Measurements from ENCODE around the gene REN. TPM values are rescaled to one million over a fixed set of nuclear protein-coding genes. Genes with fewer than 3 reads are reported as not detected.

The REN gene
- under 1 TPM in 1 of 2 donors, not detected in 1; 0.83 TPM for total RNA-seq

GRCh38 chr1:204166219-204166618 is at the start of gene REN:
REN (minus strand) TSS chr1:204166337; CDS start chr1:204166293, 44 bp downstream.
- Histone ChIP-seq H3K9me3 (peaks cover 9 to 27% of the 10 kb centered on the region in 2 donors), H3K4me1 (no peaks in the 10 kb centered on the region), H3K4me3 (no peak within 1 kb of the TSS), H3K36me3 (no peaks in the 10 kb centered on the region), H3K27ac (no peak within 1 kb of the TSS), H3K27me3 (no peaks in the 10 kb centered on the region)
- DNase-seq (ENCODE audit: low spot score): no peak
- no peak for TF ChIP-seq CTCF (IDR thresholded peaks at IDR 0.05)

GRCh38 chr1:204213668-204214662 is 47.8 kb upstream of the REN start, which contains the start of gene GOLT1A:
GOLT1A (minus strand) TSS chr1:204213988; CDS start chr1:204213906, 82 bp downstream.
- H3K4me1 ChIP-seq: peaks cover 0 to 9% of the 10 kb centered on the region in 2 donors
- H3K4me3 ChIP-seq: peak within 1 kb of the TSS in 1 of 2 donors; percentile 29
- H3K27me3 ChIP-seq: no peaks in the 10 kb centered on the region
- H3K27ac ChIP-seq: no peak within 1 kb of the TSS
- H3K9me3 ChIP-seq: no peaks in the 10 kb centered on the region
- DNase-seq (ENCODE audit: low spot score): peak; percentile 75
- peak; percentile 54 to 81 for TF ChIP-seq CTCF (IDR thresholded peaks at IDR 0.05)
- no peaks in the 10 kb centered on the region for H3K36me3 ChIP-seq

DNA sequence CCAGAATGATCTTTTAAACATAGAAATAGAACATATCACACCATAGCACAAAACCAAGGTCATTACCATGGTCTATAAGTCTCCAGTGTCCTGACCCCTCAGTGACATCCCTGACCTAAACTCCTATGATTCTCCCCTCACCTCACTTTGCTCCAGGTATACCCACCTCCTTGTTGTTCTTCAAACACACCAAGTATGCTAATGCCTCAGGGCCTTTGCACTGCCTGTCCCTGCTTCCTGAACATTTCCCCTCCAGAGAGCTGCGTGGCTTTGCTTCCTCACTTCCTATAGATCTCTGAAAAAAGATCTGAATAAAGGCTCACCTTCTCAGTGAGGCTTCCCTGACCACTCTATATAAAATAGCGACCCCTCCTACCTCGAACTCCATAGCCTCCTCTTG is 46.6 kb upstream of the REN start:
- peaks cover 0 to 9% of the 10 kb centered on the region in 2 donors for H3K4me1 ChIP-seq
- H3K36me3 ChIP-seq: no peaks in the 10 kb centered on the region
- H3K27ac ChIP-seq: no peak overlapping the region
- no peak for DNase-seq (ENCODE audit: low spot score)
- H3K27me3 ChIP-seq: no peaks in the 10 kb centered on the region
- no peak for TF ChIP-seq CTCF (IDR thresholded peaks at IDR 0.05)
- no peaks in the 10 kb centered on the region for H3K9me3 ChIP-seq
- H3K4me3 ChIP-seq: no peak overlapping the region

DNA sequence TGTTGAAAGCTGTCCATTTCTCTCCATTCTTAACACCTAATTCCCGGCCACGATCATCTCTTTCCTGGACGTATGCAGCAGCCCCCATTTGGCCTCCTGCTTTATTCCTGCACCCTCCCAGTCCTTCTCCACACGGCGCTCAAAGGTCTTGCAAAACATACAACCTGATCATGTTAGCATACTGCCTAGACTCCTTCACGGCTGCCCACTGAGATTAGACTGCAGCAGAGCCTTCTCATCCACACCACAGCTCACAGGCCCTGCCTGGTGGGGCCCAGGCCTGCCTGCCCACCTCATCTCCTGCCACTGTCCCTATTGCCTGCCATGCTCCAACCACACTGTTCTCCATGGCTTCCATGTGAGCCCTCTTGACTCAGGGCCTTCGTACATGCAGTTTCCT is 44.9 kb upstream of the REN start:
- DNase-seq (ENCODE audit: low spot score): no peak
- H3K27ac ChIP-seq: no peak overlapping the region
- no peaks in the 10 kb centered on the region for H3K36me3 ChIP-seq
- no peak for TF ChIP-seq CTCF (IDR thresholded peaks at IDR 0.05)
- H3K9me3 ChIP-seq: no peaks in the 10 kb centered on the region
- H3K27me3 ChIP-seq: no peaks in the 10 kb centered on the region
- no peak overlapping the region for H3K4me3 ChIP-seq
- H3K4me1 ChIP-seq: peaks cover 0 to 9% of the 10 kb centered on the region in 2 donors

GRCh38 chr1:204207136-204207616 is 41.0 kb upstream of the REN start:
- no peaks in the 10 kb centered on the region for H3K27me3 ChIP-seq
- H3K9me3 ChIP-seq: no peaks in the 10 kb centered on the region
- no peaks in the 10 kb centered on the region for H3K4me1 ChIP-seq
- no peaks in the 10 kb centered on the region for H3K36me3 ChIP-seq
- no peak overlapping the region for H3K27ac ChIP-seq
- H3K4me3 ChIP-seq: no peak overlapping the region
- peak; percentile 66 for DNase-seq (ENCODE audit: low spot score)
- peak; percentile 68 to 92 for TF ChIP-seq CTCF (IDR thresholded peaks at IDR 0.05)
